Effector CD4-positive, alpha-beta T cell (primary cell): ENCODE measurements around the gene CACFD1.

Source experiments
- DNase-seq: peaks from one replicate; pipeline ENCODE4 v3.0.0-alpha.2; 2020

CACFD1 gene

GRCh38 chr9:133505901-133506652 is 46.3 kb downstream of the CACFD1 start:
- no peak for DNase-seq

GRCh38 chr9:133506653-133507038 is 46.9 kb downstream of the CACFD1 start:
- no peak for DNase-seq

GRCh38 chr9:133507246-133507965 is 47.6 kb downstream of the CACFD1 start:
- no peak for DNase-seq

- no peak for DNase-seq
Observed at GRCh38 chr9:133508046-133508445, 48.3 kb downstream of the CACFD1 start.

- DNase-seq: no peak
Observed at GRCh38 chr9:133509179-133510083, 49.7 kb downstream of the CACFD1 start.

GRCh38 chr9:133510926-133511505 is 51.2 kb downstream of the CACFD1 start:
- no peak for DNase-seq

GRCh38 chr9:133511607-133512006 is 51.8 kb downstream of the CACFD1 start:
- no peak for DNase-seq

GRCh38 chr9:133512253-133513213 is 52.8 kb downstream of the CACFD1 start:
- DNase-seq: no peak

- DNase-seq: no peak
Observed at GRCh38 chr9:133513214-133514100, 53.7 kb downstream of the CACFD1 start.

GRCh38 chr9:133514460-133515239 is 54.9 kb downstream of the CACFD1 start:
- DNase-seq: no peak

GRCh38 chr9:133515240-133515610 is 55.4 kb downstream of the CACFD1 start:
- no peak for DNase-seq

GRCh38 chr9:133515615-133516255 is 56.0 kb downstream of the CACFD1 start:
- DNase-seq: no peak

GRCh38 chr9:133516256-133516960 is 56.6 kb downstream of the CACFD1 start:
- DNase-seq: no peak

GRCh38 chr9:133516961-133517350 is 57.2 kb downstream of the CACFD1 start:
- no peak for DNase-seq

GRCh38 chr9:133517711-133518110 is 57.9 kb downstream of the CACFD1 start:
- no peak for DNase-seq

- DNase-seq: no peak
Observed at GRCh38 chr9:133518200-133518599, 58.4 kb downstream of the CACFD1 start.

GRCh38 chr9:133518706-133519449 is 59.1 kb downstream of the CACFD1 start:
- DNase-seq: no peak

GRCh38 chr9:133519693-133520092 is 59.9 kb downstream of the CACFD1 start:
- no peak for DNase-seq
